B cell (primary cell): Measurements from ENCODE around the gene ELFN1. TPM values are rescaled to one million over a fixed set of nuclear protein-coding genes. Genes with fewer than 3 reads are reported as not detected.

Source experiments
- ATAC-seq: fragments of 200-7000 bp; cut with Tn5 transposase; one replicate; pipeline ENCODE4 v1.10.0; 2021; ENCODE audit warnings: low read depth, mild to moderate bottlenecking, moderate number of reproducible peaks, moderate library complexity
- CTCF ChIA-PET: fragments of 350-600 bp; sonication (Branson Sonifier 250); formaldehyde crosslinking; loops from one replicate; lab custom pipeline; 2021; ENCODE audit warnings: antibody characterized with exemption, inconsistent platforms; lab: Charles Lee
- POLR2A ChIA-PET: fragments of 350-600 bp; sonication (Branson Sonifier 250); formaldehyde crosslinking; loops from one replicate; lab custom pipeline; 2021; ENCODE audit warnings: antibody characterized with exemption; lab: Charles Lee
- DNase-seq: peaks from one replicate; pipeline ENCODE4 v3.0.0; 2013
- H2AFZ ChIP-seq: 2 replicates; pipeline ENCODE4 v1.6.1; 2012; ENCODE audit warnings: mild to moderate bottlenecking, low read depth, low read length; ENCODE audit not compliant: insufficient read depth, poor library complexity, severe bottlenecking
- H3K27ac ChIP-seq, 2 donors: 1 replicate in 1 of 2; 2 replicates in 1 of 2; pipeline ENCODE4 v1.5.1; 2012 to 2013; ENCODE audit warnings: low read length in 2 of 2, mild to moderate bottlenecking in 2 of 2, moderate library complexity in 1 of 2
- H3K27me3 ChIP-seq, 4 experiments: fragments of 200-600 bp in 1 of 4; sonication (generic) in 1 of 4; replicated peaks in 1 of 4; 1 replicate in 2 of 4; 2 replicates in 2 of 4; pipeline versions ENCODE4 v1.6.1 to v1.7.0; 2013 to 2016; ENCODE audit warnings: low read length in 3 of 4, mild to moderate bottlenecking in 2 of 4, mixed read lengths in 1 of 4, moderate library complexity in 1 of 4; ENCODE audit not compliant: insufficient read depth in 4 of 4, control insufficient read depth in 3 of 4; ENCODE audit errors: control extremely low read depth in 1 of 4
- H3K36me3 ChIP-seq, 2 experiments: replicated peaks in 1 of 2; 1 replicate in 1 of 2; 2 replicates in 1 of 2; pipeline versions ENCODE4 v1.6.1 to v1.7.1; 2013; ENCODE audit warnings: low read length in 1 of 2; ENCODE audit not compliant: insufficient read depth in 2 of 2, control insufficient read depth in 1 of 2; ENCODE audit errors: control extremely low read depth in 1 of 2, extremely low read depth in 1 of 2
- H3K4me1 ChIP-seq, 2 donors: fragments of 200-600 bp in 1 of 2; sonication (generic) in 1 of 2; 1 replicate in 1 of 2; 2 replicates in 1 of 2; pipeline versions ENCODE4 v1.5.1 to v1.6.1; 2013 to 2017; ENCODE audit warnings: low read length in 2 of 2; ENCODE audit not compliant: control insufficient read depth in 2 of 2, insufficient read depth in 2 of 2
- H3K4me2 ChIP-seq: replicated peaks from 2 replicates; pipeline ENCODE3; 2012; ENCODE audit warnings: mild to moderate bottlenecking, low read depth, low read length; ENCODE audit not compliant: poor library complexity, severe bottlenecking
- H3K4me3 ChIP-seq, 5 experiments: fragments of 200-600 bp in 1 of 5; sonication (generic) in 1 of 5; 1 replicate in 3 of 5; 2 replicates in 2 of 5; pipeline versions ENCODE4 v1.5.1 to v1.7.0; 2011 to 2016; ENCODE audit warnings: low read length in 4 of 5, mild to moderate bottlenecking in 4 of 5, low read depth in 2 of 5, control low read depth in 1 of 5, moderate library complexity in 1 of 5; ENCODE audit not compliant: insufficient read depth in 1 of 5; ENCODE audit errors: control extremely low read depth in 1 of 5, extremely low read depth in 1 of 5
- H3K79me2 ChIP-seq: fragments of 200-600 bp; sonication (generic); one replicate; pipeline ENCODE4 v1.6.0; 2016; ENCODE audit warnings: low read length; ENCODE audit not compliant: control insufficient read depth, insufficient read depth
- H3K9ac ChIP-seq: fragments of 200-600 bp; sonication (generic); 2 replicates; pipeline ENCODE4 v1.6.1; 2017; ENCODE audit warnings: mild to moderate bottlenecking, low read length, moderate library complexity
- H3K9me3 ChIP-seq, 3 donors: one replicate each; pipeline versions ENCODE4 v1.6.1 to v1.7.1; 2013; ENCODE audit warnings: low read length in 2 of 3; ENCODE audit not compliant: control insufficient read depth in 2 of 3, insufficient read depth in 1 of 3; ENCODE audit errors: control extremely low read depth in 1 of 3
- H4K20me1 ChIP-seq: 2 replicates; pipeline ENCODE4 v1.6.0; 2012; ENCODE audit warnings: mild to moderate bottlenecking, low read length; ENCODE audit not compliant: insufficient read depth, control insufficient read depth, poor library complexity, severe bottlenecking
- H3K27ac Mint-ChIP-seq: one replicate; pipeline ENCODE4 v1.8.0; 2021; ENCODE audit warnings: mixed read lengths
- H3K27me3 Mint-ChIP-seq: one replicate; pipeline ENCODE4 v1.8.0; 2021; ENCODE audit warnings: mixed read lengths
- H3K4me1 Mint-ChIP-seq: one replicate; pipeline ENCODE4 v1.8.0; 2021; ENCODE audit warnings: mixed read lengths
- H3K4me3 Mint-ChIP-seq: one replicate; pipeline ENCODE4 v1.8.0; 2021; ENCODE audit warnings: mixed read lengths
- H3K9me3 Mint-ChIP-seq: one replicate; pipeline ENCODE4 v1.8.0; 2022; ENCODE audit warnings: mixed read lengths; ENCODE audit not compliant: insufficient read depth
- EZH2 ChIP-seq: IDR thresholded peaks from 2 replicates; pipeline ENCODE4 v1.6.1; 2012; ENCODE audit warnings: borderline replicate concordance, low read depth, mild to moderate bottlenecking, moderate library complexity, low read length; ENCODE audit not compliant: insufficient read depth, poor library complexity, severe bottlenecking
- WGBS: methylation state at CpG from one replicate; pipeline ENCODE4 v1.1.5; 2013; ENCODE audit warnings: missing lambda C conversion rate; ENCODE audit not compliant: insufficient coverage; 5-methylcytosine and 5-hydroxymethylcytosine counted together
- intact Hi-C: fragments of 100-400 bp; cut with micrococcal nuclease; formaldehyde crosslinking; loops from one replicate; pipeline ENCODE4 v1.10.0; 2022
- polyA plus RNA-seq: library from polyadenylated mRNA; depleted of rRNA; stranded (reverse); fragments of >200 nt; gene quantifications from 2 replicates; pipeline ENCODE4 v1.2.3, GENCODE V29; 2012
- total RNA-seq, 2 donors: library from RNA; stranded (reverse); fragments of 120-200 nt in 1 of 2; gene quantifications; 1 replicate in 1 of 2; 2 replicates in 1 of 2; pipeline versions ENCODE4 v1.2.3 to v1.2.4, GENCODE V29; 2013 to 2022
- TF ChIP-seq, protein P1 (sequence below): fragments of 200-600 bp; IDR thresholded peaks from one replicate; pipeline ENCODE4 v1.8.0; 2022; ENCODE audit warnings: antibody characterized with exemption, mild to moderate bottlenecking

The ELFN1 gene
- total and polyA plus RNA-seq, 2 donors (not counting 1 experiment from before 2014, with no cell fraction given) = 0.12 TPM; not detected in 1

DNA sequence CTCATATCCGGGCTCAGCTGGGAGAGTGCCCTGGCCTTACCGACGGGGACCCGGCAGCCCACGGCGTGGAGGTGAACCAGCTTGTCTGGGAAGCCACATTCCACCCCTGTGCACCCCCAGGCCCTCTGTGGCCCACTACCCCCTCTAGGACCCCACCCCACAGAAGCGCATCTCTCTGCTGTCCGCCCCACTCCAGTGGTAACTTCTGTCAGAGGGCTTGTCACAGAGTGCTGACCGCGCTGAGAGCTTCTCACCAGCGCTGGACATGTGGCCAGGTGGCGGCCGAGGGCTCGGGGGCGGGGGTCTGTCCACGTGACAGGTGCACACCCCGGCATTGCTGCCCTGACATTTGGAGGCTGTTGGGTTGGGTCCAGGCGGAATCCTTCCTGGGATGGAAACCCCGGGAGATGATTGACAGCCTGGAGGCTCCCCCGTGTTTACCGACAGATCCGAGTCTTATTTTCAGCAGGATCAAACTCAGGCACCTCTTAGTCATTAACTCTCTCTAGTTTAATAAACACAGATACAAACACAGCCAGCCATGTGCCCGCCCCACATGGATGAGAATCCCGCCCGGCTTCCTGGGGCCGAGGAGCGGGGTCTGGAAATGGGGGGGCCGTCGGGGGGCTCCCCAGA lies 5.1 kb downstream of the ELFN1 start:
- TF ChIP-seq, protein P1, sequence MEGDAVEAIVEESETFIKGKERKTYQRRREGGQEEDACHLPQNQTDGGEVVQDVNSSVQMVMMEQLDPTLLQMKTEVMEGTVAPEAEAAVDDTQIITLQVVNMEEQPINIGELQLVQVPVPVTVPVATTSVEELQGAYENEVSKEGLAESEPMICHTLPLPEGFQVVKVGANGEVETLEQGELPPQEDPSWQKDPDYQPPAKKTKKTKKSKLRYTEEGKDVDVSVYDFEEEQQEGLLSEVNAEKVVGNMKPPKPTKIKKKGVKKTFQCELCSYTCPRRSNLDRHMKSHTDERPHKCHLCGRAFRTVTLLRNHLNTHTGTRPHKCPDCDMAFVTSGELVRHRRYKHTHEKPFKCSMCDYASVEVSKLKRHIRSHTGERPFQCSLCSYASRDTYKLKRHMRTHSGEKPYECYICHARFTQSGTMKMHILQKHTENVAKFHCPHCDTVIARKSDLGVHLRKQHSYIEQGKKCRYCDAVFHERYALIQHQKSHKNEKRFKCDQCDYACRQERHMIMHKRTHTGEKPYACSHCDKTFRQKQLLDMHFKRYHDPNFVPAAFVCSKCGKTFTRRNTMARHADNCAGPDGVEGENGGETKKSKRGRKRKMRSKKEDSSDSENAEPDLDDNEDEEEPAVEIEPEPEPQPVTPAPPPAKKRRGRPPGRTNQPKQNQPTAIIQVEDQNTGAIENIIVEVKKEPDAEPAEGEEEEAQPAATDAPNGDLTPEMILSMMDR = no peak
- H4K20me1 ChIP-seq = no peaks in the 10 kb centered on the region
- no peaks in the 10 kb centered on the region for H3K79me2 ChIP-seq
- ATAC-seq (no peak), DNase-seq (no peak)
- H2AFZ ChIP-seq = no peak overlapping the region
- Mint-ChIP-seq H3K4me1 (no peaks in the 10 kb centered on the region), H3K9me3 (no peaks in the 10 kb centered on the region), H3K27ac (no peak overlapping the region), H3K27me3 (peaks cover 27% of the 10 kb centered on the region), H3K4me3 (no peak overlapping the region)
- POLR2A ChIA-PET = no interaction called here
- H3K4me2 ChIP-seq = no peak overlapping the region
- intact Hi-C loops = no loop called here
- no peak overlapping the region for H3K27ac ChIP-seq
- H3K4me3 ChIP-seq = no peak overlapping the region
- 88% methylated on average over 29 of the region's 29 CpGs for WGBS
- H3K36me3 ChIP-seq = no peaks in the 10 kb centered on the region
- H3K9me3 ChIP-seq = peaks cover 0 to 33% (median 0%) of the 10 kb centered on the region in 3 donors
- CTCF ChIA-PET = no interaction called here
- peaks cover 0 to 59% (median 8%) of the 10 kb centered on the region in 4 experiments for H3K27me3 ChIP-seq
- H3K9ac ChIP-seq = no peak overlapping the region
- no peaks in the 10 kb centered on the region for H3K4me1 ChIP-seq

DNA sequence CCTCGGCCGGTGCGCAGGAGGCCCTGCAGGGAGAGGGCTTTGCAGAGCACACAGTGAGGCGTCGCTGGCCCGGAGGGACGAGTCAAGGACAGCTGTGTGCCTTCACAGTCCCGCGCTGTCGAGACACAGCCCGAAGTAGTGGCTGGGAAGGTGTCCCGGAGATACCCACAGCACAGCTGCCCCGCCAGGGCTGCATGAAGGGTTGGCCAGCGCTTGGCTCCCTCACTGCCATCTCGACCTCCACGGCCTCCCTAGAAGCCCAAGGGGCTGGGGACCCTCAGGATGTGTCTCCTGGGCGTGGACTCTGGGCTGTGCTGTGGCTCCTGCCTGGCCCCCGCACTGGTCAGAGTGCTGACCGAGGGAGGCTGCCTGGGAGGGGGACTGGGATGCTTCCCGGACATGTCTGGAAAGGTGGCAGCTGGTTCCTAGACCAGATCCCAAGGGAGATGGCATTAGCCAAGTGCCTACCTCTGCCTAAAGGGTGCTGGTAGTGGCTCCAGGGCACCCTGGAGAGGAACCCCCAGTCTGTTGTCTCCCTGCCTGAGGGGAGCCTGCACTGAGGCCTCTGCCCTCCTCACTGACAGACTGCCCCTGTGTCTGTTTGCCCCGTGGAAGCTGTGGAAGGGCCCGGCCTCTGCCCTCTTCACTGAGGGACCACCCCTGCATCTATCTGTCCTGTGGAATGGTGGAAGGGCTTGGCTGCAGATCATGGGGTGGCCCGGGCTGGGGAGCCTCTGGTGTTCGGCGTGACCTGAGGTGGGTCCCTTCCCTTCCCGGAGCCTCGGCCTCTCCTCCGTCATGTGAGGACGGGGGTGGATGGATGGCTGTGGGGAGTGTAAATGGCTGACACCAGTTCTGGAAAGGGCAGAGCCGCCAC lies 5.8 kb downstream of the ELFN1 start:
- no peaks in the 10 kb centered on the region for H3K4me1 ChIP-seq
- H3K27ac ChIP-seq = no peak overlapping the region
- no peak for TF ChIP-seq EZH2
- TF ChIP-seq, protein P1 = no peak
- no peak overlapping the region for H3K4me2 ChIP-seq
- WGBS = 85% methylated on average over 24 of the region's 30 CpGs
- ATAC-seq = no peak
- H3K9me3 ChIP-seq = peaks cover 0 to 40% (median 0%) of the 10 kb centered on the region in 3 donors
- CTCF ChIA-PET = no interaction called here
- H3K9me3 Mint-ChIP-seq = no peaks in the 10 kb centered on the region
- peaks cover 0 to 54% (median 6%) of the 10 kb centered on the region in 4 experiments for H3K27me3 ChIP-seq
- peaks cover under 1% of the 10 kb centered on the region for H3K4me1 Mint-ChIP-seq
- POLR2A ChIA-PET = no interaction called here
- no peak overlapping the region for H3K27ac Mint-ChIP-seq
- intact Hi-C loops = no loop called here
- H2AFZ ChIP-seq = no peak overlapping the region
- no peak overlapping the region for H3K9ac ChIP-seq
- H4K20me1 ChIP-seq = no peaks in the 10 kb centered on the region
- no peak overlapping the region for H3K4me3 Mint-ChIP-seq
- peaks cover 27% of the 10 kb centered on the region for H3K27me3 Mint-ChIP-seq
- no peaks in the 10 kb centered on the region for H3K36me3 ChIP-seq
- no peaks in the 10 kb centered on the region for H3K79me2 ChIP-seq
- no peak for DNase-seq
- H3K4me3 ChIP-seq = no peak overlapping the region
